ENCODE measurements around the gene RAB31.

The RAB31 gene

GRCh38 chr18:9802175-9803062 is 94.3 kb downstream of the RAB31 start:
- intact Hi-C loops (cut with DNase I), result no loop called here
- no peak for DNase-seq

- intact Hi-C loops (cut with DNase I), result no loop called here
- DNase-seq, result no peak
These were observed 95.1 kb downstream of the RAB31 start for GRCh38 chr18:9803063-9803697.

GRCh38 chr18:9803698-9804516 is 95.8 kb downstream of the RAB31 start:
- intact Hi-C loops (cut with DNase I), result no loop called here

GRCh38 chr18:9804517-9805104 is 96.5 kb downstream of the RAB31 start:
- intact Hi-C loops (cut with DNase I), result no loop called here
- DNase-seq, result no peak

More at GRCh38 chr18:9803698-9804516, 95.8 kb downstream of the RAB31 start:
- peak in 28 of 42 donors; percentile 30 to 79 (median 50) for DNase-seq

- DNase-seq, result no peak
- intact Hi-C loops (cut with DNase I), result no loop called here
These were observed 98.8 kb downstream of the RAB31 start for GRCh38 chr18:9806905-9807304.

- intact Hi-C loops (cut with DNase I), result no loop called here
- DNase-seq, result peak in 25 of 42 donors; percentile 29 to 79 (median 50)
These were observed 100.5 kb downstream of the RAB31 start for GRCh38 chr18:9808295-9809241.

- DNase-seq, result no peak
- intact Hi-C loops (cut with DNase I), result no loop called here
These were observed 101.6 kb downstream of the RAB31 start for GRCh38 chr18:9809697-9810096.

- intact Hi-C loops (cut with DNase I), result no loop called here
- DNase-seq, result no peak
These were observed 102.2 kb downstream of the RAB31 start for GRCh38 chr18:9810299-9810698.

- intact Hi-C loops (cut with DNase I), result no loop called here
- DNase-seq, result peak in 3 of 42 donors; percentile 33 to 72 (median 35)
These were observed 103.0 kb downstream of the RAB31 start for GRCh38 chr18:9810994-9811705.

GRCh38 chr18:9811978-9812377 is 103.9 kb downstream of the RAB31 start:
- no peak for DNase-seq
- intact Hi-C loops (cut with DNase I), result no loop called here

- intact Hi-C loops (cut with DNase I), result no loop called here
- no peak for DNase-seq
These were observed 106.3 kb downstream of the RAB31 start for GRCh38 chr18:9814431-9814830.

- intact Hi-C loops (cut with DNase I), result no loop called here
- no peak for DNase-seq
These were observed 109.2 kb downstream of the RAB31 start for GRCh38 chr18:9817286-9817685.

GRCh38 chr18:9817725-9818422 is 109.8 kb downstream of the RAB31 start:
- peak in 2 of 42 donors; percentile 19 to 36 for DNase-seq
- intact Hi-C loops (cut with DNase I), result no loop called here

- intact Hi-C loops (cut with DNase I), result no loop called here
- no peak for DNase-seq
These were observed 110.3 kb downstream of the RAB31 start for GRCh38 chr18:9818423-9818734.

- no peak for DNase-seq
- intact Hi-C loops (cut with DNase I), result no loop called here
These were observed 112.0 kb downstream of the RAB31 start for GRCh38 chr18:9820127-9820526.

GRCh38 chr18:9820719-9821118 is 112.6 kb downstream of the RAB31 start:
- DNase-seq, result no peak
- intact Hi-C loops (cut with DNase I), result no loop called here

- intact Hi-C loops (cut with DNase I), result no loop called here
- peak in 1 of 42 donors; percentile 12 for DNase-seq
These were observed 114.6 kb downstream of the RAB31 start for GRCh38 chr18:9822587-9823185.
